BJ (cell line): ENCODE data around the gene DOCK4. TPM values are rescaled to one million over a fixed set of nuclear protein-coding genes. Genes with fewer than 3 reads are reported as not detected.

Experiments
- CTCF ChIA-PET: fragments of 350-600 bp; formaldehyde crosslinking; extraction: SDS; loops from one replicate; lab custom pipeline; 2021; ENCODE audit warnings: antibody characterized with exemption, inconsistent platforms; lab: Yijun Ruan, JAX
- POLR2A ChIA-PET: fragments of 300-600 bp; sonication (Branson Sonifier 250); formaldehyde crosslinking; extraction: SDS; loops from one replicate; lab custom pipeline; 2021; ENCODE audit warnings: antibody characterized with exemption; lab: Charles Lee
- DNase-seq: peaks from one replicate; pipeline ENCODE4 v3.0.0-alpha.2; 2011; ENCODE audit warnings: low read depth
- H3K27me3 ChIP-seq: 2 replicates; pipeline ENCODE4 v1.6.0; 2011; ENCODE audit warnings: low read length; ENCODE audit not compliant: control insufficient read depth, insufficient read depth
- H3K36me3 ChIP-seq: 2 replicates; pipeline ENCODE4 v1.5.1; 2011; ENCODE audit warnings: low read length; ENCODE audit not compliant: control insufficient read depth, insufficient read depth
- H3K4me3 ChIP-seq: 2 replicates; pipeline ENCODE4 v1.5.1; 2011; ENCODE audit warnings: low read depth, mild to moderate bottlenecking, control low read depth, low read length
- polyA plus RNA-seq: library from polyadenylated mRNA; depleted of rRNA; stranded (reverse); fragments of >200 nt; gene quantifications from 2 replicates; pipeline ENCODE4 v1.2.3, GENCODE V29; 2011
- TF ChIP-seq, protein P1 (sequence below): IDR thresholded peaks from 2 replicates; pipeline ENCODE4 v1.5.1; 2011; ENCODE audit warnings: low read depth, mild to moderate bottlenecking, control low read depth, inconsistent platforms, low read length, moderate library complexity; ENCODE audit not compliant: insufficient read depth

Gene DOCK4
- polyA plus RNA-seq, 1 experiment: 0.15 TPM

- DNase-seq: no peak
- no peaks in the 10 kb centered on the region for H3K36me3 ChIP-seq
- H3K27me3 ChIP-seq: no peaks in the 10 kb centered on the region
- POLR2A ChIA-PET: no interaction called here
- CTCF ChIA-PET: interaction anchor here (1.2 to 1.3 kb wide), 2 partner anchors 10 to 18 kb away, joined by 3 to 6 read pairs; no protein-coding TSS in a partner anchor
- TF ChIP-seq, protein P1, sequence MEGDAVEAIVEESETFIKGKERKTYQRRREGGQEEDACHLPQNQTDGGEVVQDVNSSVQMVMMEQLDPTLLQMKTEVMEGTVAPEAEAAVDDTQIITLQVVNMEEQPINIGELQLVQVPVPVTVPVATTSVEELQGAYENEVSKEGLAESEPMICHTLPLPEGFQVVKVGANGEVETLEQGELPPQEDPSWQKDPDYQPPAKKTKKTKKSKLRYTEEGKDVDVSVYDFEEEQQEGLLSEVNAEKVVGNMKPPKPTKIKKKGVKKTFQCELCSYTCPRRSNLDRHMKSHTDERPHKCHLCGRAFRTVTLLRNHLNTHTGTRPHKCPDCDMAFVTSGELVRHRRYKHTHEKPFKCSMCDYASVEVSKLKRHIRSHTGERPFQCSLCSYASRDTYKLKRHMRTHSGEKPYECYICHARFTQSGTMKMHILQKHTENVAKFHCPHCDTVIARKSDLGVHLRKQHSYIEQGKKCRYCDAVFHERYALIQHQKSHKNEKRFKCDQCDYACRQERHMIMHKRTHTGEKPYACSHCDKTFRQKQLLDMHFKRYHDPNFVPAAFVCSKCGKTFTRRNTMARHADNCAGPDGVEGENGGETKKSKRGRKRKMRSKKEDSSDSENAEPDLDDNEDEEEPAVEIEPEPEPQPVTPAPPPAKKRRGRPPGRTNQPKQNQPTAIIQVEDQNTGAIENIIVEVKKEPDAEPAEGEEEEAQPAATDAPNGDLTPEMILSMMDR: no peak
- H3K4me3 ChIP-seq: no peak overlapping the region
These were observed 332.9 kb downstream of the DOCK4 start for GRCh38 chr7:111873326-111873646.

- Histone ChIP-seq H3K36me3 (no peaks in the 10 kb centered on the region), H3K27me3 (no peaks in the 10 kb centered on the region), H3K4me3 (no peak overlapping the region)
- DNase-seq: no peak
- TF ChIP-seq, protein P1: no peak
- ChIA-PET POLR2A (no interaction called here), CTCF (interaction anchor here (1.3 kb wide), 1 partner anchor 10 kb away, joined by 6 read pairs; no protein-coding TSS in a partner anchor)
These were observed 333.5 kb downstream of the DOCK4 start for GRCh38 chr7:111872450-111873325.

DNA sequence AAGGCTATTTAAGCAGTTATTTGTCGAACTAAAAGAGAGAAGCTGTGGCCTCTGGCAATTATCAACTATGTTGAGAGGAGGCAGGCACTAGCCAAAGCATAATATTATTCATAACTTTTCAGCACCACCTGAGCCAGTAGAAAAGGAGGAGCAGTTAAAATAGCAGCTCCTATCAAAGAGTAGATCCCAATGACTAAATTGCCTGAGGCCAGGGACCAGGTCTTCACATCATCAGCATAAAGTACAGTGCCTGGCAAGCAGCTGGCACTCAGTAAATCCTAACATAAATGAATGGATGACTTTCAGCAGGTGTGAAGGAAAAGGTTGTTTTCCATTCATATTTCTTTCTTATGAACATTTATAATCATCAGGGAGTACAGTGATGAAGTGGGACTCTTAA lies 334.9 kb downstream of the DOCK4 start:
- Histone ChIP-seq H3K27me3 (no peaks in the 10 kb centered on the region), H3K4me3 (no peak overlapping the region), H3K36me3 (no peaks in the 10 kb centered on the region)
- TF ChIP-seq, protein P1: no peak
- POLR2A ChIA-PET: no interaction called here
- no peak for DNase-seq
- CTCF ChIA-PET: interaction anchor here (0.6 kb wide), 1 partner anchor 354 kb away, joined by 3 read pairs; no protein-coding TSS in a partner anchor

GRCh38 chr7:111869280-111869679 lies 336.9 kb downstream of the DOCK4 start:
- Histone ChIP-seq H3K36me3 (no peaks in the 10 kb centered on the region), H3K4me3 (no peak overlapping the region), H3K27me3 (no peaks in the 10 kb centered on the region)
- no peak for DNase-seq
- TF ChIP-seq, protein P1: no peak
- ChIA-PET CTCF (interaction anchor here (1.2 kb wide), 1 partner anchor 128 kb away, joined by 3 read pairs; no protein-coding TSS in a partner anchor), POLR2A (no interaction called here)

- TF ChIP-seq, protein P1: no peak
- Histone ChIP-seq H3K36me3 (no peaks in the 10 kb centered on the region), H3K27me3 (no peaks in the 10 kb centered on the region), H3K4me3 (no peak overlapping the region)
- CTCF ChIA-PET: interaction anchor here (0.7 to 5.7 kb wide), 2 partner anchors 12 to 104 kb away, joined by 3 to 41 read pairs; no protein-coding TSS in a partner anchor
- DNase-seq: no peak
- POLR2A ChIA-PET: no interaction called here
These were observed 338.8 kb downstream of the DOCK4 start for GRCh38 chr7:111867348-111867931.
